ENCODE results near the gene ZNF229.
"Not testable (repeated sequence)": the region's sequence is repeated elsewhere in the genome, so short reads cannot be mapped to it uniquely, and the experiment has no call there.

The ZNF229 gene

DNA sequence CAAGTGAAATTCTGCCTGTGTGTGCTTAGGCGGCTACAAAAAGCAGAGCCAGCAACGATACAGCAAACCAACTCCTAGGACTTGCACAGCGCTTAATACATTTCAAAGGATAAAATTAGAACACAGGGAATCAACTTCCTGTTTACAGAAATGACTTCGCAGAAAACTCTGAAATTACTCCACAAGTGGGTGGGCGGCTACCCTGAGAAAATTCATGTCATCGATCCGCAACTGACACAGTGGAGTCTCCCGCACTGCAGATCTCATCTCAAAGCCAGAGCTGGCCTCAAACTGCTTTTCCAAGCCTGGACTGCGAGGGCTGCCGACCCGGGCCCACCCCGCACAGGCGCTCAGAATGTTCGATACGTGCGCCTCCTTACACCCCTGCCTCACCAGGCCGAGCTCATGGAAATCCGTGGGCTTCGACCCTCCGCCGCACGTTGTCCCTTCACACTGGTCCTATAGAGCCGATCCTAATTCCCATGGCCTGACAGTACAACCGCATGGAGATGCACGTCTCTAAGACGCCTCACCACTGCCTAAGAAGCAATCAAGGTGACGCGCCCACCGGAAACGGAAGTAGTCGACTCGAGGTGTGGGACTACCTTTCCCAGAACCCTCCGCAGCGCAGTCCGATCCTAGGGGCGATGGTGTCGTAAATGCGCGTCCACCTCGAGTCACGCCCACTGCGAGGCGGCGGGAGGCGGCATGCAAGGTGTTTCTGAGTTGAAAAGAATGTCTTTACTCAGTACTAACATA lies at the start of gene ZNF229:
Gene ZNF229 (minus strand): TSS at position 557 of the 759 bp plus-strand sequence. CDS start 5,625 bp downstream, outside the sequence.
- peak; percentile 69 for DNase-seq

DNA sequence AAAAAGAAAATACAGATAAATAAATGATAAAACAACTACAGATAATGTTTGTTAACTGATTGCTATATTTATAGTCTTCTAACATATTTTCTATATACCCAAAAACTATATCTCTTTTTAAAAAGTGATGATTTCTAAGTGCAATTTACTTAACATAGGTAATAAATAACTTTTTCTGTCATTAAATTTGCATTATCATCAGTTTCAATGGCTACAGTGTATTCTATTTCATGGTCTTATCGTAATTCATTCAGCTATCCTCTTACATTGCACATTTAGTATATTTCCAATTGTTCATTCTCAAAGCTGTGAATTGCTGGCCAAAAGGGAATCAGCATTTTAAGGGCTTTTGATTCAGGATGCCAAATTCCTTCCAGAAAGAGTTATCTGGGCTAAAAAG lies 48.4 kb upstream of the ZNF229 start:
- no peak for DNase-seq

DNA sequence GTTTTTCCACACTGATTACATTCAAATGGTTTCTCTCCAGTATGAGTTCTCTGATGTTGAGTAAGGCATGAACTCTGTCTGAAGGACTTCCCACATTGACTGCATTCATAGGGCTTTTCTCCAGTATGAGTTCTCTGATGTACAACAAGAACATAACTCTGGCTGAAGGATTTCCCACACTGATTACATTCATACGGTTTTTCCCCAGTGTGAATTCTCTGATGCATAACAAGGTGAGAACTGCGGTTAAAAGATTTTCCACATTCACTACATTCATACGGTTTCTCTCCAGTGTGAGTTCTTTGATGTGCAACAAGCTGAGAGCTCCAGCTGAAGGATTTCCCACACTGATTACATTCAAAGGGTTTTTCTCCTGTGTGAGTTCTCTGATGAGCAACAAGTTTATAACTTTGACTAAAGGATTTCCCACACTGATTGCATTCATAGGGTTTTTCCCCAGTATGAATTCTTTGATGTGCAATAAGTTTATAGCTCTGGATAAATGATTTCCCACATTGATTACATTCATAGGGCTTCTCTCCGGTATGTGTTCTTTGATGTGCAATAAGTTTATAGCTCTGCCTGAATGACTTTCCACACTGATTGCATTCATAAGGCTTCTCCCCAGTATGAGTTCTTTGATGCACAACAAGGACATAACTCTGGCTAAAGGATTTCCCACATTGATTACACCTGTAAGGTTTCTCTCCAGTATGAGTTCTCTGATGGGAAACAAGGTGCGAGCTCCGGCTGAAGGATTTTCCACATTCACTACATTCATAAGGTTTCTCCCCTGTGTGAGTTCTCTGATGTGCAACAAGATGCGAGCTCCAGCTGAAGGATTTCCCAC lies 28.5 kb upstream of the ZNF229 start:
- DNase-seq, result peak; percentile 5

DNA sequence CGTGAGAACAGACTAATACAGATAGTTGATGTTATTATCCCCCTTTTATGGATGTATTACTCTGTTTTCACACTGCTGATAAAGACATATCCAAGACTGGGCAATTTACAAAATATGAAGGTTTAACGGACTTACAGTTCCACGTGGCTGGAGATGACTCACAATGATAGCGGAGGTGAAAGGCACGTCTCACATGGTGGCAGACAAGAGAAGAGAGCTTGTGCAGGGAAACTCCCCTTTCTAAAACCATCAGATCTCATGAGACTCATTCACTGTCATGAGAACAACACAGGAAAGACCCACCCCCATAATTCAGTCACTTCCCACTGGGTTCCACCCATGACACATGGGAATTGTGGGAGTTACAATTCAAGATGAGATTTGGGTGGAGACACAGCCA lies 20.5 kb upstream of the ZNF229 start:
- DNase-seq, result not testable (repeated sequence)

DNA sequence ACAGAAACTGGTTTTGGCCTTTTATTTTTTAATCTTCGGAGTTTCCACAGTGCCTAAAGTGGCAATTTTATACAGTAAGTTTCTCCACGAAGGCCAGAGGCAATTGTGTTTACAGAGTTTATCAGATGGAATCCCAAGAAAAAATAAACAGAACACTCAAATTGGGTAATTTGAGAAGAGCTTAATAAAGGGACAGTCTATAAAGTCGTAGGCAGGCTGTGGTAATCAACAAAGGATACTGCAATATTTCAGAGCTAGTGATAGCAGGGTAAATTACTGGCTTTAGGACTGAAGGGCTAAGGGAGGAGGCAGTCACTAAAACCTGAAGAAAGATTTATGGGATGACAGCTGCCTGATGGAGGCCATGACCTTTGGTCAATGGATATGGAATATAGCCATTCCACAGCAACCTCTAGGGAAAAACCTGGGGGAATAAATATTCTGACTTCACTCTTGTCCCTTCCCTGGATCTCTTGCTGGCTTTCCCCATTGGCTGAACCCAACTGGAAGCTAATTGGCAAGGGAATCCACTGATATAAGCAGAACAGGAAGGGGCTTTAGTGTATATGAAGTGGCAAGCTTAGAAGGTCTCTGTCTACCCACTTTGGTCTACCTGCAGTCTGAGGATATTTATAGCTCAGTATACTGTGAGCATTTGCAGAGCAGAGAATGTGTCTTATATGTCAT lies 14.5 kb upstream of the ZNF229 start:
- DNase-seq, result not testable (repeated sequence)

DNA sequence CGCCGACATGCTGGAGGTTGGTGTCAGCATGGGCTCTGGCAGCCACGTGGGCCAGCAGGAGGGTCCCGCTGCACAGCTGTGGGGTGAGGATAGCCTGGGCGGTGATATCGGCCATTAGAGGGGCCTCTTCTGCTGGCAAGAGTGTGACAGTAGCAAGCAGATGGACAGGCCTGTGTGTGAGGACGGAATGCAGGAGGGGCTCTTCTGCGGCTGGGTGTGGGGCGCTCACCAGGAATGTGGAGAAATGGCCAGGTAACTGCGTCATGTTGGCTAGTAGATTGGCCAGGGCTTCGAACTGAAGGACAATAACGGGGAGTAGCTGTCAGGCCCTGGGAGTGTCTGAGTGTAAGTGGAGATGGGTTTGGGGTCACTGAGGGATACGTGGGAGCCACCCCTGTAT lies 7.7 kb upstream of the ZNF229 start:
- DNase-seq, result not testable (repeated sequence)

DNA sequence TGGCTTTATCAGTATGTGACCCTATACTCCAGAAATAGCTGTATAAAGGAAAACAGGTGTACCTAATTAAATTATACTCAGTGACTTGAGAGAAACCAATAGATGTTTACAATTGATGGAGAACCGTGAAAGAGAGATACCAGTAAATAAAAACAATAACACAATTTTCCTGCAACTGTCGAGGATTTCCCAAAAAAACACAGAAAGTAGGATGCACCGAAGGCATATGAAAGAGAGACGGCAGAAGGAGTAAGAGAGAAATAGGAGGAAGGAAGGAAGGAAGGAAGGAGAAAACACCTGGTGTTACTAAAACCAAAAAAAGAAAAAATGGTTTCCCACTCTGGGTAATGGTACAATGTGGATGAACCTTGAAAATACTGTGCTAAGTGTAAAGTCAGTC lies 6.8 kb upstream of the ZNF229 start:
- DNase-seq, result no peak

DNA sequence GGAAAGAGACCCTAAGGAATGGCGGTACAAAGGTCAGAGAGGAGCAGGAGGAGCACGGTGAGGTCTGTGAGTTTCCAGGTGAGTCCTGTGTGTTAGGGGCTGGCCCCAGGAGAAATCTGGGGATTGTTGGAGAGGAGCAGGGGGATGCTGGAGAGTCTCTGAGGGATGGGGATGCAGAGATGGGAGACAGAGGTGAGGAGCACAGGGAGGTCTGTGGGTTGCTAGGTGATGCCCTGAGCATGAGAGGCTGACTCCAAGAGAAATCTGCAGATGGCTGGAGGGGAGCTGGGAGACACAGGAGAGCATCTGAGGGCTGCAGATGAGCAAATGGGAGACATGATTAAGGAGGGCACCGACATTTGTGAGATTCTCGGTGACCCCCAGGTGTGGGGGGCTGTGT lies 4.1 kb upstream of the ZNF229 start:
- DNase-seq, result no peak

DNA sequence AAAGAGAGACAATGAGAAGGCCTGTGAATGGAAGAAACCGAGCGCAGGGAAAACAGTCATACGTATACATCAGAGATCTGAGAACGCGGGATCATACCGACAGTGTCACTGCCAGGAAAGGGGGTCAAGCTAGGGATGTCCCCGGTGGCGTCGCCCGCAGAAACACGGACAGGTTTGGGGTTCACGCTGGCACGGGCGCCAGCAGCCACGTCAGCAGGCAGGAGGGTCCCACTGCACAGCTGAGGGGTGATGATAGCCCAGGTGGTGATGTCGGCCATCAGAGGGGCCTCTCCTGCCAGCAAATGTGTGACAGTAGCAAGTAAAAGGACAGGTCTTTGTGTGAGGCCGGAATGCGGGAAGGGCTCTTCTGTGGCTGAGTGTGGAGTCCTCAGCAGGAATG lies 3.4 kb upstream of the ZNF229 start:
- no peak for DNase-seq

DNA sequence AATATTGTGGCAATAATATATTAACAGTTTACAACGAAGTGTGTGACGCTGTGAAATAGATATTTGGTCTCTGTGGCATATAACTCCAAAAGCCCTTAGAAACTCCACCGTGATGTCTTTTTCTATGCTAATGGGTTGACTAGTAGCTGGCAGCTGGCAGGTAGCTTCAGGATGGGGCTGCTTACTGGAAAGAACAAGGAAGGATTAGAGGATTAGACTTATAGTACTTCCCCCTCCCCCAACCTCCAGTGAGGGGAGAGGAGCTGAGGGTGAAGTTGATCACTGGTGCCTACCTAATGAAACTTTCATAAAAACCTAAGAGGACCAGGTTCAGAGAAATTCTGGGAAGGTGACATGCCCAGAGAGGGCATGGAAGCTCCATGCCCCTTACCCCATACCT lies 9.8 kb downstream of the ZNF229 start:
- DNase-seq, result no peak

DNA sequence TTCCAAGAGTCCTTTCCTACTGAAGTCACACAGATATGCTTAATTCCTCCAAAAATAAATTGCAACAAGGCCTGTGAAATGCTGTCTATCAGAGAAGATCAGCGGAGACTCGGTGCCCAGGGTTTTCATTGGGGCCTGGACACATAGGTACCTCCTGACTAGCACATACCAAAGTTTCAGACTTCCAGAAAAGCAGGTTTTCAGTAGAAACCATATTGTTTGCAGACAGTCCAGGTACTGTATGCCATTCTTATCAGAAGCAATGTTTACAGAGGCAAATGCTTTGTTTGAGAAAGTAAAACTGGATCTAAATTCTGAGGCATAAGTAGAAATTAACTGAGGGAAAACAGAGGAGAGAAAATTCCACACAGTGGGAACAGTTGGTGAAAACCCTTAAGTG lies 12.8 kb downstream of the ZNF229 start:
- DNase-seq, result no peak

DNA sequence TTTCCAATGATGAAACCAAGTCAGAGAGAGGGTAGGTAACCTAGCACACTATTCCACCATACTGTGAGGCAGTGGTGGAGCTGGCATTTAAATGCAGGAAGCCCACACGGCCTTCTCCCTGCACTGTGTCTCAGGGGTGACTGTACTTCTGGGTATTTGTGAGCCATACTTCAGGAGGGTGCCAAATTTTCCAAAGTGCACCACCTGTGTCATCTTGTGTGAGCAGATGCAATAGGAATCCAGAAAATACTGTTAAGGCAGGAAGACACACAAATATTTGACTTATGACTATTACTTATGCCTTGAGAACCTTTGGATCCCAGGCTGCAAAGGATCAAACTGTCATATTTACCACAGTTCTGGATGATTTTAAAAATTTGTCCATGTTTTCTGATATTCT lies 17.3 kb downstream of the ZNF229 start:
- DNase-seq, result no peak

DNA sequence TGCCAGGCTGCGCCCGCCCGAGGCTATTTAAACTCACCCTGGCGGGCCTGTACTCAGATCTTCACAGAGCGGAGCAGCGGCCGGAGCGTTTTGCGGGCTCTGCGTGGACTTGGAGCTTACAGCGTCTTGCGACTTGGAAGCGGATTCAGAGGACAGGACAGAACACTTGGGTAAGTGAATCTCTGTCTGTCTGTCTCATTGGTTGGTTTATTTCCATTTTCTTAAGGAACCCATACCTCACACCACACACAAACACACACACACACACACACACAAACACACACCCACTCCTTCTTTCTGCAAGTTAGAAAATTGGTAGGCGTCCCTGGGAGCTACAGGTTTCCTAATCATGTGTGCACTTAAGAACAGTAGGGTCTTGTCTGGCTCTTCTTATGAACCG lies 32.7 kb downstream of the ZNF229 start:
- not testable (repeated sequence) for DNase-seq

DNA sequence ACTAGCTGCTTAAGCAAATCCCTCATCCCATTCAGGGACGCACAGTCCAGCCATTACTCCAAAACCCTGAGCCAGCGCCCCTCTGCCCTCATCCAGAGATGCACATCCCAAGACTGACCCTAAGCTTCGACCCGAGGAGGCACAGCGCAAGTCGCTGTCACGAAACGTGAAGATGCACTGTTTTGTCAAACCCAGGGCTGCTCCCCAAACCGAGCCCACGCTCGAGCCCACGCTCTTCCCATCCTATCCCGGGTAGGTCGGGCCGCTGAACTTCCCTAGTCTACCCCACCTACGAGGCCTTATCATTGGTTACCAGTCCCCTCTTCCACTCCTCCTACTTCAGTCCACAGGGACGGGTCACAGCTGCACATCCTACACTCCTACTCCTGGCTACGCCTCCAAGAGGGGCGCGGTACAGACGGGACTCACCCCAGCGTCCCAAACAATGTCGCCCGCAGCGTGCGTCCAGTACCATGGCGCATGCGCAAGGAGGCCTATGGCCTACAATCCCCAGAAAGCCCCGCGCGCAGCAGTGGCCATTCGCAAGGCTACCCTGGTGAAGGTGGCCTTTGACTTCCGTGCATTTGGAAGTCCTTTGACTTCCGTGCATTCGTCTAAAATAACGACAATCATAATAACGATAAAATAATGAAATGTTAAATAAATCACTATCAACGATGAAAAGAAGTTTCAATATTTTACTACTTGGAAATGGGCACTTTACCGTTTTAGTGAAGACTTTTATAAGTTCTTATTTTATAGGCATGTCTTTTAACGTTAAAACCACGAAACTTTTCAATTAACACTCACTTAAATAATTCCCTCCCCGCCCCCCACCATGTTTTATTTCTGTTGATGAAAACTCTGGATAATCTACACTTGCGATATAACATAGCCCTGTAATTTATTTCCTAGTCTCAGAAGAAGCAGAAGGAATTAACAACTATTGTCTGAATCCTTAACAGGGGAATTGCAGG lies 46.8 kb downstream of the ZNF229 start, which contains the start of gene ZNF285:
Gene ZNF285 (minus strand): TSS at position 470 of the 977 bp plus-strand sequence. CDS start 4,395 bp downstream, outside the sequence.
- DNase-seq, result peak; percentile 81

DNA sequence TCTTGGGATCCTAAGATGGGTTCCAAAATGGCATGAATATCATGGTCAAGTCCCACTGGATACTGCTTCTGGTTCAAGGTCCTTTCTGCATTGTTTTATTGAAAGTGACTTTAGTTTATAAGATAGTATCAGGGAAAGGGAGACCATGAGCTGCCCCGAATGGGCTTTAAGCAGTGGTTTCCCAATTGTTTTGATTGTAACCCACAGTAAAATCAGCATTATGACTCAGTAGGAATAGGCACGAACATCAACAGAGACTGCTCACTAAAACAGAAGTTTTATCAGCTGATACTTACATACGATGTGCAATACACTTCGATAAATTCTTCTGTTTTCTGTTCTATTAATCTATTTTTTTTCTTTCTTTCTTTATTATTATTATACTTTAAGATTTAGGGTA lies 59.0 kb downstream of the ZNF229 start:
- DNase-seq, result not testable (repeated sequence)

Data from CD4-positive, alpha-beta T cell treated with Interleukin-21 for 1 hour (primary cell).